OCI-LY1 (cell line): ENCODE measurements around the gene RNF187.
"Not testable (repeated sequence)": the region's sequence is repeated elsewhere in the genome, so short reads cannot be mapped to it uniquely, and the experiment has no call there.

ENCODE experiments used
- CTCF ChIP-seq: fragments of 200-600 bp; sonication (generic), shearing (Covaris generic); IDR thresholded peaks from 2 replicates; pipeline ENCODE4 v1.5.1; 2017; ENCODE audit warnings: mild to moderate bottlenecking, antibody characterized with exemption, low read length, moderate library complexity, mixed read lengths
- EZH2 ChIP-seq: fragments of 200-600 bp; sonication (generic), shearing (Covaris generic); IDR thresholded peaks from 2 replicates; pipeline ENCODE4 v1.8.0; 2017; ENCODE audit warnings: borderline replicate concordance, mixed run types, mild to moderate bottlenecking, antibody characterized with exemption, low read length, moderate library complexity, mixed read lengths

GRCh38 chr1:228505944-228506343, 18.8 kb downstream of the RNF187 start:
- not testable (repeated sequence) for TF ChIP-seq CTCF, EZH2
